GM19351 (cell line): ENCODE measurements around the gene RNF126.
"Not testable (repeated sequence)": the region's sequence is repeated elsewhere in the genome, so short reads cannot be mapped to it uniquely, and the experiment has no call there.

Experiments used
- ATAC-seq: cut with Tn5 transposase; IDR thresholded peaks from one replicate; pipeline ENCODE4 v1.9.1; 2021; ENCODE audit warnings: mild to moderate bottlenecking, moderate library complexity; ENCODE audit not compliant: unreplicated experiment

The RNF126 gene

DNA sequence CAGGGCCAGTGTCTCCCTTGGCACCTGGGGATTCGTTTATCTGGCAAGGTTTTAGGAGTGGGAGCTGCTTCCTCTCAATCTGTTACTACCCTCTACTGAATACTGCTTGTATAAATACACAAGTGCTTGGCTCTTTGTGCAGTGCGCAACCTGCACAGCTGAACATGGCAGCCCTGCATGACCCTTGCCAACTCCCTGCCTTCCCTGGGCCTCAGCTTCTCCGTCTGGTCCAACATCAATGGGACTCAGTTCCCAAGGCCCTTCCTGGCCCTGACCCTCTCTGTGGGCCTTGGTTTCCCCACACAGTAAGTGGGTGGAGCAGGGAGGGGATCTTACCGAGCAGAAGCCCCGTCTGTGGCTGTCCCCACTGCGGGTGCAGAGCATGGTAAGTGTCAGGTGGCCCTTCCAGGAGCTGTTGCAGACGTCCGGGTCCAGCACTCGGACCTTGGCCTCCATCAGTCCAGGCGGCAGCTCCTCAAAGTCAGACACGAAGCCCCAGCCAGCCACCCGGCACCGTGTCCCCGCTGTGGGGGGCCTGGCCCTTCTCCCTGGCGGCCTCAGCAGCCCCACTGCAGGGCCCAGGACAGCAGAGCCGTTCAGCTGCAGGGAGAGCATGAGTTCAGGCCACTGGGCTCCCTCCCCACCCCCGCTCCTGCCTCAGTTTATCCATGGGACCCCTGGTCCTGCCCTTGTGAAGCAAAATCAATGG is 23.7 kb upstream of the RNF126 start:
- ATAC-seq: no peak

DNA sequence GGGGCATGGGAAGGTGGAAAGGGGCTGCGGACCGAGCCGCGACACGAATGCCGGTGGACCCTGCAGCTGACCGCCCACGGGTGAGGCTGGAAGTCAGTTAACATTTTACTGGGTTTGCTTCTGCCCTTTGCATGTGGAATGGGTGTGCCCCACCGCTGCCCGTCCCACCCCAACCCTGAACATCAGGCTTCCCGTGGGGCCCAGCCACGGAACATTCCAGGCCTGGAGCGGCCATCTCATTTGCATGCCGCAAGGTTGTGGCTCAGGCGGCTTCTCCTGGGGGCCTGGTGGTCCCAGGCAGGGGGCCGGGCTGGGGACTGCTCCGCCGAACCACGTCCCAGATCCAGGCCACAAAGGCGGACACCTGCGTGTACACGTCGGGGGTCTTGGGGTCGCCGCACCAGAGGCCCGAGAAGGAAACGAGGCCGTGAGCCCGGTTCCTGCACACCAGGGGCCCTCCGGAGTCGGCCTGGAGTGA is 22.5 kb upstream of the RNF126 start:
- ATAC-seq: no peak

DNA sequence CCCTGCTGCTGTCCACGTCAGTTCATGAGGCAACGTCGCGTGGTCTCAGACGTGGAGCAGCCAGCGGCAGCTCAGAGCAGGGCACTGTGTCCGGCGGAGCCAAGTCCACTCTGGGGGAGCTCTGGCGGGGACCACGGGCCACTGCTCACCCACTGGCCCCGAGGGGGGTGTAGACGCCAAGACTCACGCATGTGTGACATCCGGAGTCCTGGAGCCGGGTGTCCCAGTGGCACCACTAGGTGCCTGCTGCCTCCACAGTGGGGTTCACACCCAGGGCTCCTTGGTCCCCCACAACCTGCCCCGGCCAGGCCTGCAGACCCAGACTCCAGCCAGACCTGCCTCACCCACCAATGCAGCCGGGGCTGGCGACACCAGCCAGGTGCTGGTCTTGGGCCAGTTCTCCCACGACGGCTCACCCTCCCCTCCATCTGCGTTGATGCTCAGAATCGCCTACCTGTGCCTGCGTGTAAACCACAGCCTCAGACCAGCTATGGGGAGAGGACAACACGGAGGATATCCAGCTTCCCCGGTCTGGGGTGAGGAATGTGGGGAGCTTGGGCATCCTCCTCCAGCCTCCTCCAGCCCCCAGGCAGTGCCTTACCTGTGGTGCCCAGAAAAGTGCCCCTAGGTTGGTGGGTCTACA is 19.8 kb upstream of the RNF126 start:
- no peak for ATAC-seq

DNA sequence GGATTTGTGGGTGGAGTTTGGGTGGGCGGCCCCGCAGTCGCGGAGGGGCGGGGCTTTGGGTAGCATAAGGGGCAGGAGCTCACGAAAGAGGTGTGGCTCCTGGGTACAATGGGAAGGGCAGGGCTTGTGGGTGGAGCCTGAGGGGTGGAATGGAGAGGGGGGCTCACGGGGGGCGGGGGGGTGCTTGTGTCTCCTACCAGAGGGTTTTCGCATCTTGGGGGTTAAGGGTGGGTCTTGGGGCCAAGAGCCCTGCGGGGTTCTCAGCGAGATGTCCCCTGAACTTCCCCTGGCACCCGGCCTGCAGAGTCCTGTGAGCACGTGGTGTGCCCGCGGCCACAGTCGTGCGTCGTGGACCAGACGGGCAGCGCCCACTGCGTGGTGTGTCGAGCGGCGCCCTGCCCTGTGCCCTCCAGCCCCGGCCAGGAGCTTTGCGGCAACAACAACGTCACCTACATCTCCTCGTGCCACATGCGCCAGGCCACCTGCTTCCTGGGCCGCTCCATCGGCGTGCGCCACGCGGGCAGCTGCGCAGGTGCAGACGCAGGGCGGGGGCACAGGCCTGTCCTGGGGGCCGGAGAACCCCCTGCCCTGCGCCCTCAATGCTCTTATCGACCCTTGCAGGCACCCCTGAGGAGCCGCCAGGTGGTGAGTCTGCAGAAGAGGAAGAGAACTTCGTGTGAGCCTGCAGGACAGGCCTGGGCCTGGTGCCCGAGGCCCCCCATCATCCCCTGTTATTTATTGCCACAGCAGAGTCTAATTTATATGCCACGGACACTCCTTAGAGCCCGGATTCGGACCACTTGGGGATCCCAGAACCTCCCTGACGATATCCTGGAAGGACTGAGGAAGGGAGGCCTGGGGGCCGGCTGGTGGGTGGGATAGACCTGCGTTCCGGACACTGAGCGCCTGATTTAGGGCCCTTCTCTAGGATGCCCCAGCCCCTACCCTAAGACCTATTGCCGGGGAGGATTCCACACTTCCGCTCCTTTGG is 18.3 kb upstream of the RNF126 start:
- no peak for ATAC-seq

DNA sequence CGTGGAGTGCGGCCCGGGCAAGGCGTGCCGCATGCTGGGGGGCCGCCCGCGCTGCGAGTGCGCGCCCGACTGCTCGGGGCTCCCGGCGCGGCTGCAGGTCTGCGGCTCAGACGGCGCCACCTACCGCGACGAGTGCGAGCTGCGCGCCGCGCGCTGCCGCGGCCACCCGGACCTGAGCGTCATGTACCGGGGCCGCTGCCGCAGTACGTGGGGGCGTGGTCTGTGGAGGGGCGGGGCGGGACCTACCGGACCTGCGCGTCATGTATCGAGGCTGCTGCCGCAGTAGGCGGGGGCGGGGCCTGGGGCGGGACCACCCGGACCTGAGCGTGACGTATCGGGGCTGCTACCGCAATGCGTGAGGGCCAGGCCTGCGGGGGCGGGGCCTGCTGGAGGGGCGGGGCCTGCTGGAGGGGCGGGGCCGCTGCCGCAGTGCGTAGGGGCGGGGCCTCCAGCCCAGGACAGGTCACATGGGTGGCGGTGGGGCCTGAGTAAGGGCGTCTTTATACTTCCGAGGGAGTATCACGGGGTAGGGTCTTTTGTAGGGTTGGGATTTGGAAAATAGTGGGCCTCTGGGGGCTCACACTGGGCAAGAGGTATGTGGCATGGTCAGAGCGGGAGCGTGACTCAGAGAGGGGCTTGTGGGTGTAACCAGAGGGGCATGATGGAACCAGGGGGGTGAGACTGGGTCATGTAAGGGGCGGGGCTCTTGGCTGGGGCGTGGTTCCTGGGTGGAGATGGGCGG is 17.4 kb upstream of the RNF126 start:
- peak; percentile 70 for ATAC-seq

DNA sequence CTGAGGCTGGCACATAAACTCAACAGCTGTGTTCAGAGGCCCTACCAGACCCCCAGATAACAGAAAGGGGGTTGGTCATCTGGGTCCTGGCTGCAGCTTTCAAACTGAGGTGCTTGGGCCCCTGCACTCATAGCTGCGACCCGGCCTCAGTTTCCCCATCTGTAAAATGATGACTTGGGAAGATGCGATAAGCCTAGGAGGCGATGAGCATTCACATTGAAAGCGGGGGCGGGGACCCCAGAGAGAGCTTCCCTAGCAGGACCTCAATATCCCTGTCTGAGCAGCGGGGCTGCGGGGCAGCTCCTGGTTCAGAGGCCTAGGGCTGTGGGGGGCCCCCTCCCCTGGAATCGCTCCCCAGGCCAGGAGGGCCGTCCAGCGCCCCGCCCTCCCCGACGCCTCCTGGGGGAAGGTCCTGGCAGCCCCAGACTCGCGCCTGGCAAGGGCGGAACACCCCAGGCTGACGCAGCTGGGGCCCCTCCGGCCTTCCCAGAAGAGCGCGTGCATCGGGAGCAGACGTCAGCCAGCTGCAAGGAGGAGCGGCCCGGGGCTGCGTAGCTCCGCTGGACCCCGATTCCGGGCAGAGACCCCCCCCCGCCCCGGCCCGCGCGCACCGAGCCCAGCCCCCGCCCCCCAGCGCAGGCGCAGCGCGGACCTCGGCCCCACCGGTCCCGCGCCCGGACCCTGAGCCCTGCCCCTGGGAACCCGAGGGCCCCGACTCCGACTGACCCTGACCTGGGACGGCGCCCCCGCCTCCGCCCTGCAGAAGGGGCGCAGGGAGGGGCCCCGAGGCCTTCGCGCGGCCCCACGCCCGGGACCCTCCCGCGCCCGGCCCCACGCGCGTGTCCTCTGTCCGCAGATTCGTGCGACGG is 16.6 kb upstream of the RNF126 start:
- ATAC-seq: peak; percentile 3

DNA sequence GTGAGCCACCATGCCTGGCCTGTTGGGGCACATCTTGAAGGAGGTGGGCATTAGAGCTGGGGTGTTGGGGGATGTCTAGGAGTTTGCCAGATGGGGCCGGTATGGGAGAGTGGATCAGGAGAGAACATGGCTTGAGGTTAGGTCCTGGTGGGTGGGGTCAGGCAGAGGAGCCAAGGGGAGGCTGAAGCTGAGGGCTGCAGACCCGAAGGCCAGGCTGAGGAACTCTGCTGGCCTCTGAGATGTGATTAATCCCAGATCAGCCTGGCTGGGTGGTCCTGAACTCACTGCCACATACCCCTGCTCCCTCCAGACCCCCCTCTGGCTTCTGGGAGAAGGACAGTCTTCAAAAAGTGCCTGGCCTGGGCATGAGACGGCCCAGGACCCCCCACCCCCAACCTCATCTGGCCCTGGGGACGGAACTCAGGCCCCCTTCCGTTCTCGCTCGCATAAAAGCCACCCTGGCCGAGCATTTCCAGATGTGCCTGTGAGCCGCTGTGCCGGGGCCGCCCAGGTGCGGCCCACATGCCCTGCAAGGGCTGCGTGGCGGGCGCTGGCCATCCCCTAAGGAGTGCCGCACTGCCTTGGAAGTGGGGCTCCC is 15.9 kb upstream of the RNF126 start:
- ATAC-seq: no peak

DNA sequence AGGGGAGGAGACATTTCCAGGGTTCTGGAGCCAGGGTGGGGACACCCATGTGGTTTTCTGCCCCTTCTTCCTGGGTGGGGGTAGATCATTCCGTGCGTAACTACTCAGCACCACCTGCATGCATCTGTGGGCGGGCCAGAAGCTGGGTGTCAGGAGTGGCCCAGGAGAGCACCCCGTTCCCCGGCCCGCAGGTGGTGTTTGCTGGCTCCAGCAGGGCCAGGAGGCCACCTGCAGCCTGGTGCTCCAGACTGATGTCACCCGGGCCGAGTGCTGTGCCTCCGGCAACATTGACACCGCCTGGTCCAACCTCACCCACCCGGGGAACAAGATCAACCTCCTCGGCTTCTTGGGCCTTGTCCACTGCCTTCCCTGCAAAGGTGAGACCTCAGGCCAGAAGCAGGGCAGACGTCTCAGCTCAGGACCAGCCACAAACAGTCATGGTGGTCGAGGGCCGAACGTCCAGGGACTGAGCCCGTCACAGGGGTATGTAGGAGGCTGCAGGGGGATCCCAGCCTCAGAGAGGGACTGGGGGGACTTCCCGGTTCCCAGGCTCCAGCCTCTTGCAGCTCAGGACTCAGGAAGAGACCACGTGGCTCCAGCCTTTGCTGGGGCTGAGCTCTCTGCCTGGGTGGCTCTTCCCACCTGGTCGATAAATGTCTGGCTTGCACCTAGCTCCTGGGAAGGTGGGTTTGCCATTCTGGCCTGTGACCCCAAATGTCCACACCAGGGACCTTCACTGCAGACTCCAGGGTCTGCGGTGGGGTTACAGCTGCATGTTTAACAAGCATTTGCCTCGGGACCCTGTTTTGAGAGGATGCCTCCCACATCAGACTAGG is 14.8 kb upstream of the RNF126 start:
- ATAC-seq: no peak

DNA sequence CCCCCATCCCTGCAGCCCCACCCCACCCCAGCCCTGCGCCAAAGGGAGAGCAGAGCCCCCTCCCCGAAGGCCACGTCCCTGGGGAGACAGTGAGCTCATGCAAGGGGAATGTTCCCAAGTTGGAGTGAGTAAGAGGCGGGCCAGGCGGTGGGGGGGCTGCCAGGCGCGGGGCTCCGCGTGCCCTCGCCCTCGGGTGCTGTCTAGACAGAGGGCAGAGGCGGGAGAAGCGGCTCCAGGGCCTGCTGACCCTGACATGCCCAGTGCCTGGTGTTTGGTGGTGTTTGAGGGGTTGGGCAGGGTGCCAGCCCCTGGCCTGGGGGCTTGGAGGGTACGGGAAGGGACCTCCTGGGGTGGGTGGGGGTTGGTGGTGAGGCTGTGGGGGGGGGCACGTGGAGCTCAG is 14.2 kb upstream of the RNF126 start:
- no peak for ATAC-seq

DNA sequence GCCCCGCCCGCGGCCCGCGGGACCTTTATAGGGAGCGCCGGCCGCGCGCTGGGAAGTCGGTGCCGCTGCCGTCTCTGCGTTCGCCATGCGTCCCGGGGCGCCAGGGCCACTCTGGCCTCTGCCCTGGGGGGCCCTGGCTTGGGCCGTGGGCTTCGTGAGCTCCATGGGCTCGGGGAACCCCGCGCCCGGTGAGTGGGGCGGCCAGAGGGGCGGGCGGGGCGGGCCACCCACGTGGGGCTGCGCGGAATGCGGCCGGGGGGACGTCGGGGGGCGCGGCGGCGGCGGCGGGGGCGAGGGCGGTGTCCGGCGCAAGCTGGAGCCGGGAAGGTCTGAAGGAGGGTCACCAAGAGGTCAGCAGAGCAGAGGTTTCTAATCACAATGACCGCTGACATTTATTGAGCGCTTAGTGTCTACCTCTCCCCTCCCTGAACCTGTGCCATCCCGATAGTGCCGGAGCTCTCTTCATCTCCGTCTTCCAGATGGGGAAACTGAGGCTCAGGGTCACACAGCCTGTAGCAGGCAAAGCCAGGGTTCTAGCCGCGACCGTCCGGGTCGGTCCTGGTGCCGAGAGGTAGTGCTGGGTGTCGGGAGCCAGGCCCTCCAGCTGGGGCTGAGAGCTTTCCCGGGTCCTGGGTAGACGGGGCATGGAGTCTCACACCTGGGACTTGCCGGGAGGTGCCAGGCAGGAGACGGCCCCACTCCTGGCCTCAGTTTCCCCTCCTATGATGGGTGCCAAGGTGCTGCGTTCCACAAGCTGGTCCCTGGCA is 13.5 kb upstream of the RNF126 start, which contains the start of gene FSTL3:
FSTL3 (plus strand) TSS at position 54 of the 767 bp plus-strand sequence; CDS start at position 86, 32 bp downstream.
- ATAC-seq: no peak

DNA sequence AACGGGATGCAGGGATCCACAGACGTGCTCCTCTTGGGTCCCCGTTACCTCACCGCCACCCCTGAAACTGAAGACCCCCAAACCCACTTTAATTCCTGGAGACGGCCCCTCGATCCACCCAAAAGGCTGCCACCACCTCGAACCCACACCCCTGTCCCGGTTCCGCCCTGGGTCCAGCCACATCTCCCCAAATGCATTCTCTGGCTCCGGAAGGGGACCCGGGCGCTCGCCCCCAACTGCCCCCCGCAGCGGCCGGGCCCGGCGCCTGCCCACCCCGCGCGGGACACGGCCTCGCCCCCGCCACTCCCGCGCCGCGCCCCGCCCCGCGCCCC is 13.0 kb upstream of the RNF126 start:
- no peak for ATAC-seq

DNA sequence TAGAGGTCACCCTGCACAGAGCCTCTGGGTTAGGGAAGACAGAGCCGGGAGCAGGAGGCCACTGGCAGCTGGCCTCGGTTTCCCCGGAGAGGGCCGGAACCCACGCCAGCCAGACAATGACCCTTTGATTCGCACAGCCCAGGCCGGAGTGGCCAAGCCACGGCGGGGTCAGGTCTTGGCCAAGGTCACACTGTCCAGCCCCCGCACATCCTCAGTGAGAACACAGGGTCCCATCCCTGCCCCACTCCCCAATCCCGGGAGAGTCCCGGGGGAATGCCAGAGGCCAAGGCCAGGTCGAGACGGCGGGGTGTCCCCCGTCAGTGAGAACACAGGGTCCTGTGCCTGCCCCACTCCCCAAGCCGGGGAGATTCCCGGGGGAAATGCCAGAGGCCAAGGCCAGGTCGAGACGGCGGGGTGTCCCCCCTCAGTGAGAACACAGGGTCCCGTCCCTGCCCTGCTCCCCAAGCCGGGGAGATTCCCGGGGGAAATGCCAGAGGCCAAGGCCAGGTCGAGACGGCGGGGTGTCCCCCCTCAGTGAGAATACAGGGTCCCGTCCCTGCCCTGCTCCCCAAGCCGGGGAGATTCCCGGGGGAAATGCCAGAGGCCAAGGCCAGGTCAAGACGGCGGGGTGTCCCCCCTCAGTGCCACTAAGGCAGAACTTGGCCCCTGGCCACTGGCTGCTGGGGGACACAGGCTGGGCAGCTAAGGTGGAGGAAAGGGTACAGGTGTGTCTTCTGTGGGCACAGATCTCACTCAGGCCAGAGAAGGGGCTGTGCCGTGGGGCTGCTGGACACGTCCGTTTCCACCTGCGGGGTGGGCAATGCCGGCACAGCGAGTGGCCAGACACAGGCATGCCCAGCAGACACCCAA is 11.5 kb upstream of the RNF126 start:
- ATAC-seq: no peak

DNA sequence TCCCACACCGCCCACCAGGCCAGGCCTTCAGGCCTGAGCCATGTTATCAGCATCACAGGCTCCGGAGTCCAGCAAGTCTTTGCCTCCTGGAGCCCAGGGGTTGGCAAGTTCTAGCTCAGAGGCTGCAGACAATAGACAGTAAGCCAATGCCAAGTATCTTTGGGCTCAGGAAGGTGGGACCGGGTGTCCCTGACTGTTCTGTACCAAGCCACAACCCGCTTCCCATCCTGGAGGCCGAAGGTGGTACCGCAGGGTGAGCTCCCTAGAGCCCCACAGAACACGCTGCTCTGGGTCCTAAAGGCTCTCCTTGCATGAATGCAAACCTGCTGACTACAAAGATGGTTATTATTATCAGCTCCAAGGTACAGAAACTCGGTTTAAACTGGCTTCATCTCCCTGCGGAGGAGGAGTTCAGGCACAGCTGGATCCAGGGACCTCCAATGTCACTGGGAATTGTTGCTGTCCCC is 7.6 kb upstream of the RNF126 start:
- no peak for ATAC-seq

DNA sequence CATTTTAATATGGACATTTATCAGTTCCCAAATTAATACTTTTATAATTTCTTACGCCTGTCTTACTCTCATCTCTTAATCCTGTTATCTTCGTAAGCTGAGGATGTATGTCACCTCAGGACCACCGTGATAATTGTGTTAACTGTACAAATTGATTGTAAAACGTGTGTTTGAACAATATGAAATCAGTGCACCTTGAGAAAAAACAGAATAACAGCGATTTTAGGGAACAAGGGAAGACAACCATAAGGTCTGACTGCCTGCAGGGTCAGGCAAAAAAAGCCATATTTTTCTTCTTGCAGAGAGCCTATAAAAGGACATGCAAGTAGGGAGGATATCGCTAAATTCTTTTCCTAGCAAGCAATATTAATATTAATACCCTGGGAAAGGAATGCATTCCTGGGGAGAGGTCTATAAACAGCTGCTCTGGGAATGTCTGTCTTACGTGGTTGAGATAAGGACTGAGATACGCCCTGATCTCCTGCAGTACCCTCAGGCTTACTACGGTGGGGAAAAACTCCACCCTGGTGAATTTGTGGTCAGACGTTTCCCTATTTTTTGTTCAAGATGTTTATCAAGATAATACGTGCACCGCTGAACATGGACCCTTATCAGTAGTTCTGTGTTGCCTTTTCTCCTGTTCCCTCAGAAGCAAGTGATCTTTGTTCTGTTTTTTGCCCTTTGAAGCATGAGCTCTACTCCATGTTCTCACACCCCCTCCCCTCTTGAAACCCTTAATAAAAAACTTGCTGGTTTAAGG is 5.8 kb upstream of the RNF126 start:
- ATAC-seq: not testable (repeated sequence)

DNA sequence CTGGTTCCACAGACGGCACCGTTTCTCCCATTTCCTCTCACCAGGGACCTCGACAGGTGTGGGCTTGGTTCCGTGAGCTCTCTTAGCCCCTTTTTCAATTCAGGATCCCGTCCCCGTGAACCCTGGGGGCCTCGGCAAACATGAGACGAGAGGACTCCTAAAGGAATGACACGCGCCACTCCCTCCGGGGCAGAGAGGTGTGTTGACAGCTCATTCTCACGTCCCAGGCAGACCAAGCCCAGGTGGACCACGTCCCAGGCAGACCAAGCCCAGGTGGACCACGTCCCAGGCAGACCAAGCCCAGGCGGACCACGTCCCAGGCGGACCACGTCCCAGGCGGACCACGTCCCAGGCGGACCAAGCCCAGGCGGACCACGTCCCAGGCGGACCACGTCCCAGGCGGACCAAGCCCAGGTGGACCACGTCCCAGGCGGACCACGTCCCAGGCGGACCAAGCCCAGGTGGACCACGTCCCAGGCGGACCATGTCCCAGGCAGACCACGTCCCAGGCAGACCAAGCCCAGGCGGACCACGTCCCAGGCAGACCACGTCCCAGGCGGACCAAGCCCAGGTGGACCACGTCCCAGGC is 4.1 kb upstream of the RNF126 start:
- not testable (repeated sequence) for ATAC-seq
